Measurements from ENCODE around the gene SMIM34.
"Not testable (repeated sequence)": the region's sequence is repeated elsewhere in the genome, so short reads cannot be mapped to it uniquely, and the experiment has no call there.

Gene SMIM34, protein sequence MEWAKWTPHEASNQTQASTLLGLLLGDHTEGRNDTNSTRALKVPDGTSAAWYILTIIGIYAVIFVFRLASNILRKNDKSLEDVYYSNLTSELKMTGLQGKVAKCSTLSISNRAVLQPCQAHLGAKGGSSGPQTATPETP

DNA sequence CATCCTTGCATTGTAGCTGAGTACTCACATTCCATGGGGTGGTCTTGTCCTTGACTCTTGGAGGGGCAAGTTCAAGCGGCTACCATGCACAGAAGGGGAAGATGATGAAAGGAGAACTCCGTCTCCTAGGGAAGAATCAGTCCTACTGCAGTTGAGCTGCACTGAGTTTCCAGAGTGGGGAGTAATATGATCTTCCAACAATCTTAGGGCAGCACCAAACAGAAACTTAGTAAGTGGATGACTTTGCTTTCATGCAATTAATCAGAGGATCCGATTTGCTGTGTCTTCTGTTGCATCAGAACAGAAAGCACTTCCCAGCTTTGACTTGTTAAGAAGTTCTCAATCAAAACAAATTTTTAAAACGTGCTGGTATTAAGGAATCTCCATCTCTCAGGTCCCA, at the start of gene SMIM34:
Gene SMIM34, minus strand, starts transcription at position 147 of the 400 bp plus-strand sequence. Its CDS starts 112 bp downstream, at position 35.
- not testable (repeated sequence) for DNase-seq (ENCODE audit: low spot score)

DNA sequence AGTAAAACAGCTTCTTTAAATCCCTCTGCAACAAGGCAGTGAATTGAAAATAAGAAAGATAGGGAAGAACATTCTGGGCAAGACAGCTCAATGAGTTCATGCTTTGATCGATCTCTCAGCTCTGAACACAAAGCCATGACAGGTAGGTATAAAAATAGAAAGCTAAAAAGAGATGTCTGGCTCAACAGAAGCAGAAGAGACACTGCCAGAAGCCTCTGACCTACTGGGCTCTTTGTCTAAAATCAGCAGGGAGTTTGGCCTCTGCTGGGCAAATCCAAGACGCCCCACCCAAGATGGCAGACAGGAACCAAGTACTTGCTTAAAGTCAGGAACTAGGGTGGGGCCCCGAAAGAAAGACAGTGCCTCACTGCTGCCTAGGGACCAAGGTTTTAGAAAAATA, 43.6 kb upstream of the SMIM34 start:
- DNase-seq (ENCODE audit: low spot score) = not testable (repeated sequence)

DNA sequence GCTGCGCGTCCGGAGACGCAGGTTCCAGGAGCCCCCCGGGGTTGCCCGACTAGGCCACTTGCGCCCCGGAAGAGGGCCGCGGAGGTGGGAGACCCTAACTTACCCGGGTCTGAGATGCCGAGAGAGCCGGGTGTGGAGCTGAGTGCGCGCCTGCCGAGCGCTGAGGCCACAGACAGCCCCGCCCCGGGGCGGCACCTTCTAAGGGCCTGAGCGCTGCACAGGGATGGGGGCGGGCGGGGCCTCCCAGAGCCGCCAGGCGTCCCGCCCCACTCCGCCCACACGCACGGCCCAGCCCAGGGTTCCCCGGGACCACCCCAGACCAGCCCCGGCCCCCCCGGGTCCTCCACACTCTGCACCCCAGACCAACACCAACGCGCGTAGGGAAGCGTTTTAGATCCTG, 35.7 kb upstream of the SMIM34 start:
- not testable (repeated sequence) for DNase-seq (ENCODE audit: low spot score)

DNA sequence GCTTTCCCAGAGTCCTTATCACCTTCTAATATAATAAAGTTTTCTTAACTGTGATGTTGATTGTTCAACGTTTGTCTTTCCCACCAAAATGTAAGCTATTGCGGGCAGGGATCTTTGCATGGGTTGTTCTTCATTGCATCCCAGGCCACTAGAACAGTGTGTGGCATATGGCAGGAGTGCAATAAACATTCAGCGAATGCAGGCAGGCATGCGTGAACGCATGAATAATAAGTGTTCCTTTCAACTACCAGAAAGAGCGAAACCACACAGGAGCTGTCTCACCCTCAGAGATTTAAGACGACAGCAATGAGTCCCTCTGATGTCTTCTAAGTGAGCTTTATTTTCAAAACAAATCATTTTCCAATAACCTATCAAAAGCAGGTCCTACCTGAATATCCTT, 34.5 kb upstream of the SMIM34 start:
- not testable (repeated sequence) for DNase-seq (ENCODE audit: low spot score)

DNA sequence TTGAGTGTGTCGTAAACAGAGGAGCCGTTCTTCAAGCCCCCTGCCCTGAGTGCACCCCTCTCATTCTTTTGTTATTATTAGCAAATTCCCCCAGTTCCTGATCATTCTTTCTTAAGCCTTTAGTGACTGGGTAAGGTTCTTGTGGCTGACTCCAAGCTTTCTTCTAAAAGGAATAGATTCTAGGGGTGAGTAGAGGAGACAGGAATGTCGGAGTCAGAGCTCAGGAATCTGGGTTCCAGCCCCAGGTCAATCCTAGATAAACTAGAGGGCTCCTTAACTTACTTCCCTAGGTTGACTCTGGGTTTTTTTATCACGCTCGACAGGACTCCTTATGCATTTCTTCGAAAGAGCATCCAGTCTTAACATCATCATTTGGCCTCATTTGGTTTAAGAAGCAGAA, 32.4 kb upstream of the SMIM34 start:
- not testable (repeated sequence) for DNase-seq (ENCODE audit: low spot score)

DNA sequence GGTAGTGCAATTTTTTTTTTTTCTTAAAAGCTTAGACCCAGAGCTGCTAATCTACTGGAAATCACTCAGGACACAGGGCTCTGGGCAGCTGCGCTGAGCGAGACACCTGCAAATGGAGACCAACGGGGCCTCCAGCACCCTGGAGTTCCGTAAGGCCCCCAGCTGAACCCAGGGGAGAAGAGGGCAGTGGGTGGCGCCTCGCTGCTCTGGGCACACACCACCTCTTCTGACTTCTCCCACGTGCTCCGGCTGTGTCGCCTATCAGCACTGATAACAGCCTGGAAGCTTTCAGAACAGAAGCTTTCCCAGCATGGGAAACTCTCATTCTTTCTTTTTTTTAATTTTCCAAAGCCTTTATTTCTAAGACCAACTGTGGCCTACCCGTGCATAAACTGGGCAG, 31.9 kb upstream of the SMIM34 start:
- not testable (repeated sequence) for DNase-seq (ENCODE audit: low spot score)

DNA sequence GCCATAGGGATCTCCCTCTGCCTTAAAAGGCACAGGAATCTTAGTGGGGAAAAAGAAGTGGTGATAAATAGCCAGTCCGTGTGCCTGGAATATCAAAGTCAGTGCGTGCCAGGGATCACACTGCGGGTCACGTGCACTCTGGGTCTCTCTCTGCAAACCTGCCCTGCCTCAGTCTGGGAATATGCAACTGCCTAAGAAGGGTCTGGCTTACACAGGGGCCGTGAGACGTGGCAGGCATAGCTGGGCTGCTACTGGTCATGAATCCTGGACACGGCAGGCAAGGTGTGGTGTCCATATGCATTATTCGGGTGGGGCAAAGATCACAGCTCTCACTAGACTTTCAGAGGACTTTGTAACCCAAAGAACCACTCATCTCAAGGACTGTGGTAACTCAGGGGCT, 23.3 kb upstream of the SMIM34 start:
- not testable (repeated sequence) for DNase-seq (ENCODE audit: low spot score)

DNA sequence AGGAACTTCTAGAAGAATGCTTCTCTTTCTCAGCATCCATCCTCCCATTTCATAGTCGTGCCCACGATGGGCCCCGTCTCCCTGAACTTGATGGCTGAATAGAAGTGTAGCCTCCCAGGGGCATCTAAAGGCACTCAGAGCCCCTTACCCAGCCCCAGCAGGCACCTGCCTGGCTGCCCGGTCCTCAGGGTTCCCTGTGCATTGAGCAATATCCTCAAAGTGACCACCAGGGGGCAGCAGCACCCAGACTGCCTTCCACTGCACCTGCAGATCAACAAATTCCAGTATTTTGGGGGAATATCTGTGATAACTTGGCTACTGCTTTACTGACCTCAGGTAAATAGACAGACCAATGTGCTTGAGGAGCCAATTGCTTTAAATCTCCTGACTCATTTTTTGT, 19.7 kb upstream of the SMIM34 start:
- DNase-seq (ENCODE audit: low spot score) = not testable (repeated sequence)

DNA sequence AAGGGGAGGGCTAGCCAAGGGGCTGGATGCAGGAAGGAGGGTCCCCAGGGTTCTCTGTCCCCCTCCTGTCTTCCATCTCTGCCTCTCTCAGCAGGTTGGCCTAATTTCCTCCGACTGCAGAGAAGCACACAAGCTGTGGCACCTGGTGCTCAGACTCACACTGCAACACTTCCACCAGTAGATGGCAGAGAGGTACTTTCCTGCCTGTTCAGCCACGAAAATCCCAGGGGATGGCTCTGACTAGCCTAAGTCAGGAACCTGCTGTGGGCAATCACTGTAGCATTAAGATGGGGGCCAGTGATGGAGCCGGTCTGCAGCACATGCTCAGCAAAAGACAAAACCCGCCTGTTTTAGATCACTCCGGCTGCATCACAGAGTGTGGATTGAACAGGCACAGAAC, 6.0 kb upstream of the SMIM34 start:
- DNase-seq (ENCODE audit: low spot score) = not testable (repeated sequence)

DNA sequence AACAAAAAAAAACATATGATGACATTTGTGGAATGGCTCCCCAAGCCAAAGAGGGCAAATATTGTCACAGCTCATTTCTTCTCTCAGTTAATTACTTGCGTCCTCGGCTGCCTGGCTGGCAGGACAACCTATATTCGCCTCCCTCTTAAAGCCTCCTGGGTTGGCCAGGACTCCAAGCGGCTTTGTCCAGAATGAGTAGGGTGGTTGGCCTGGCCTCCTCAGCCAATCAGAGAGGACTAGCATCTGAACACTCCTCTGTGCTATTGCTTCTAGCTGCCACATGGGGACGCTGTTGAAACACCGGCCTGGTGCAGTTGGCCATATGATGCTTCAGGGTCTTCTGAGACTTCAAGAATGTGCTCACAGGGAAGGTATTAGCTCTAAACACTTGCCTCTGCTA, 4.7 kb upstream of the SMIM34 start:
- DNase-seq (ENCODE audit: low spot score) = not testable (repeated sequence)

DNA sequence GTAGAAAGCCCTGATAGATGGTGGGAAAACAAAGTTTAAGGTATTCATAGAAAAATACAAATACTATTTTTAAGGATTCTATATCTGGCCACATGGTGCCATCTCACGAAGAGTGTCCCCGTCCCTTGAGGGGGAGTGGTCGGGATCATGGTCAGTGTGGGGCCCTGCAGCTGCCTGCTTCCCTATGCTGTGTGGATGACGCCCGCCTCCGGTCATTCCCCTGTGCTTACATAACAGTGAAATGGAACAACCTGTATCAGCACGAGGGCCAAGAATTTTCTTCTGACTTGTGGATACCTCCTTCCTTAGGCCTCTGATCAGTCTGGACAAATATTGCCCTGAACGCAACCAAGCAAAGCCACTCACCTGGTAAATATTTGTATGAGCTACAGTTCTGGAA, 3.6 kb upstream of the SMIM34 start:
- DNase-seq (ENCODE audit: low spot score) = not testable (repeated sequence)

DNA sequence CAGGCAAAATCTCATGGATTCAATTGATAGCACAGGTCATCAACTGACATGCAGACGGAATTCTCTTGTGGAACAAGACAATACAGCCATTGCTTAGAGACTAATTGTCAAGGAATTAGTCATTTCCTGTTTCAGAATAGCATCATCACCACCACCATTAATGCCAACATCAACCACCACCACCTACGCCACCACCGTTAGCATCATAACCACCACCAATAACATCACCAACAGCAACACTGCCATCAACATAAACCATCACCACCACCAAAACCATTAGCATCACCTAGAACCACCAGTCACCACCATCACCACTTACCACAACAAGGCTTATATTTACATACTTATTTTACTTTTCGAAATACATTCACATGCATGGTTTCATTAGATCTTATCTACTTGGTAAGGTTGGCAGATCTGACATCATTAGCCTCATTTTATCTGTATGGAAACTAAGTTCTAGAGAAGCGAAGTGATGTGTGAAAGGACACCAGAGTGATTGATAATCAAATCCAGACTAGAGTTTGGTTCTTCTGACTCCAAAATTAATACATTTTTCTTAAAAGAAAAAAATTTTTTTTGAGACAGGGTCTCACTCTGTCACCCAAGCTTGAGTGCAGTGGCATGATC, 6.2 kb downstream of the SMIM34 start:
- DNase-seq (ENCODE audit: low spot score) = not testable (repeated sequence)

DNA sequence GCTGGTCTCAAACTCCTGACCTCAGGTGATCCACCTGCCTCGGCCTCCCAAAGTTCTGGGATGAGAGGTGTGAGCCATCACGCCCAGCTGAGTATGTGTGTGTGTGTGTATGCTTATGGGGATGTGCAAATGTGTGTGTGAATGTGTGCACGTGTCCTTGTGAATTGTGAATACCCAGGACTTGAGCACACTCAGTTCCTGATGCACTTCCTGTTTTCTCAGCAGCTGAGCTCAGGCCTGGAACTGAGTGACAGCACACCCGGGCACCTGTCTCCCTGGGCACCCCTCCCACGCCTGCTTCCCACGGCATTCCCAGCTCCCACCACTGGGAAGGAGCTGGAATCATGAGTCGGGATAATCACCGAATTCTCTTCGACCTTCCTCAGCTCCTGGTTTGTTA, 16.5 kb downstream of the SMIM34 start:
- DNase-seq (ENCODE audit: low spot score) = not testable (repeated sequence)

DNA sequence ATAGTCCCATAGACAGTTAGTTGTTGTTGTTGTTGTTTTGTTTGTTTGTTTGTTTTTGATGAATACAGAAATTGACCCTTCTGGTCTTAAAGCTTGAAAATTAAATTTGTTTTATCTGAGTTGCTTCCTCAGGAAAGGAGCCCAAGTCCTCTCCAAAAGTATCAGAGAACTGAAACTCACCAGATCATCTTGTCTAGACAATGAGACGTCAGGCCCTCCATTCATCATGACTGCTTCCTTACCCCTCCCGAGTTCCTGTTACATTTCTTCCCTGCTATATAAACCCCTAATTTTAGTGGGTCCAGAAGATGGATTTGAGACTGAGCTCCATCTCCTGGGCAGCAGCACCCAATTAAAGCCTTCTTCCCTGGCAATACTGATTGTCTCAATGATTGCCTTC, 17.1 kb downstream of the SMIM34 start:
- DNase-seq (ENCODE audit: low spot score) = not testable (repeated sequence)

DNA sequence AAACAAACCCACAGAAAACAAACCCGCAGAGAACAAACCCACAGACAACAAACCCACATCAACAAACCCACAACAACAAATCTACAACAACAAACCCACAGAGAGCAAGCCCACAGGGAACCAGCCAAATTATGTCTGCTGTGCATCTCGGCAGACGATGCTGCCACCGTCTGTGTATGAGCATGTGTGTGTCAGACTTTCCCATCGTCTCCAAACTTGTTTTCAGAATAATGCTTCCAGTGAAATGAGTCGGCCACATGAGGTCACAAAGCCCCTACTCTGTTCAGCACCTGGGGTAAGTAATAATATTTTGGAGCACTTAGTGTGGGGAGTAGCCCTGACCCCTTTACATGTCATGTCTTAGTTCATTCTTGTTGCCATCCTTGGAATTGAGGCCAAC, 17.6 kb downstream of the SMIM34 start:
- DNase-seq (ENCODE audit: low spot score) = not testable (repeated sequence)

DNA sequence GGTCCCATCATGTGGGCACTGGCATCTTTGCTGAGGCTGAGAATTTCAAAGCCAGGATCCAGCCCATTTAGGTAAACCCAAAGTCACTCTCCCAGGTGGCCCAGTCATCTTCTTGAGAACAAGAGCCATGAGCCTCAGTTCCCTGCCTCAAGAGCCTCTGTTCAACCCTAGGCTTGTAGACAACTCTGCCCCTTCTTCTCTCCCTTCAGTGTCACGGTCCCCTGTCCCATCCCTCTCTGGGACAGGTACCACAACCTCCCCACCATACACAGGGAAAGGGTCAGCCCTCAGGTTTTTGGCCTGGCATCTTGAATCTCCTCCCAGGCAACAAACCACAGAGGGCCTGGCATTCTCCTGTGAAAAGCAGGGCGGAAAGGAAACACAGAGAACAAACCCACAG, 18.1 kb downstream of the SMIM34 start:
- DNase-seq (ENCODE audit: low spot score) = not testable (repeated sequence)

DNA sequence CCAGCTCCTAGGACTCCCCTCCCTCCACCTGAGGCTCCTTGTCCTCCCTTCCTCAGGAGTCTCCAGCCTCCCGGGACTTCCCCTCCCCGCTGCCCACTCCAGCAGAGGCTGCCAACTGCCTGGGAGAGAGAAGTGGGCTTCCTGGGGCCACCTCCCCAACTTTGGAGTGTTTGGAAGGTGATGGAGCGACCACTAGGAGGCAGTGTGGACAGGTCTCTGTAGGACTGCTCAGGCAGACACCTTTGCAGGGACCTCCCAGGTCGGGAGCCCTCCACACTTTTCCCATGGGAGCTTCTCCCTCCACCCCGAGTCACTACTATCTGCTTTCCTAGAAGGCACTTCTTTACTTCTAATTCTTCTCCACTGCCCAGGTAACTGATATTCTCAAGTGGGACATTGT, 19.0 kb downstream of the SMIM34 start:
- not testable (repeated sequence) for DNase-seq (ENCODE audit: low spot score)

DNA sequence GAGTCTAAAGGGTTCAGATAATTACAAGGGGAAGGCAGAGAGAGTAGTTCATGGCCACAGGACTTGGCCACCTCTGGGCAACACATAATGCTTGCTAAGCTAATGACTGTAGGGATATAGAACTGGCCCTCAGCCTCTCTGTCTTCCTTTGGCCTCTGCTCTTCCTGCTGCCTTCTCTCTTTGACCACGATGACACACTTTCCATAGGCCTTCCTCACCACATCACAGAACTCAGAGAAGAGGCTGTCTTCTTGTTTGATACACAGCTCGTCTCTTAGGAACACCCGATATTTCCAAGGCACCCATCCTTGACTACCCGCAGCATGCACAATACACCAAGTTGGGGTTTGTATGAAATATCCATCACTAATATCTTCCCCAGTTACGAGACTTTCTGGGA, 23.2 kb downstream of the SMIM34 start:
- DNase-seq (ENCODE audit: low spot score) = not testable (repeated sequence)

DNA sequence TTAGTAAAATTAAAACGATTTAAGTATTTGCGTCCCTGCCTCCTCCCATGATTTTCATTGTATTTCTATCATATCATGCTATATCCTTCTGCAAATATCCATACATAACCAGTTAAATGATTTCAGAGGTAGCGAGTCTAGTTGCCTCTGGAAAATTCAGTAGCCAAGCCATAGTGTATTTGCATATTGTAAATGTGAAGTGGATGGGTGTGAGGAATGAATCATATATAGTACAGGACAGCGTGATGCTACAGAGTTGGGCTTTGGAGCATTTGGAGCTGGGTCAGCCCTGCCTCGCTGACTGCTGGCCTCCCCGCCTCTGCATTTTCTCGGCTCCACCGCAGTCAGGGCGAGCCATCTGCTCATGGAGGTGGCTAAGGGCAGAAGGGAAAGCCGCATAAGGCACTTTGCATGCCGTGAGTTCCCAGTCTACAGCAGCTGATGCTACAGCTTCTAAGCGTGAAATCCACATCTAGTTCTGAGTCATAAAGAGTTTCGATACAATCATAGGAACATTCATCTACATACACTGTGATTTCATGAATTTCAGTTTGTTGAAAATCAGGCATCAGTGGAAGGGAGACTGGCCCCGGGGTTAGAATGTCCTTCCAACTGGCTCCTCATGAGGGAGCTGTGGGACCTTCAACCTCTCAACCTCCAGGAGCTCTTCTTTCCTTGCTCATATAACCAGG, 39.9 kb downstream of the SMIM34 start:
- DNase-seq (ENCODE audit: low spot score) = not testable (repeated sequence)

DNA sequence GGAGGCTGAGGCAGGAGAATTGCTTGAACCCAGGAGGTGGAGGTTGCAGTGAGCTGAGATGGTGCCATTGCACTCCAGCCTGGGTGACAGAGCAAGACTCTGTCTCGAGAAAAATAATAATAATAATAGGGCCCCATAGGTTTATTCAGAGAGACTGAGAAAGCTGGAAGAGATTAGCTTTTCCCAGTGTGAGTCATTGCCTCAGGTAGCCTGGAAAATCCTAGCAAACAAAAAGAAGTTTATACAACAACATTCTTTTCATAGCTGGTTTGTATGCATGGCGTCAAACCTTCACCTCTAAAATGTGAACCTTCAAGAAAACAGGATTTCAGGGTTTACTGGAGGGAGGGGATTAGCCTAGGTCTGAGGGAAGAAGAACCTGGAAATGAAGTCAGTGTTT, 40.6 kb downstream of the SMIM34 start:
- not testable (repeated sequence) for DNase-seq (ENCODE audit: low spot score)

DNA sequence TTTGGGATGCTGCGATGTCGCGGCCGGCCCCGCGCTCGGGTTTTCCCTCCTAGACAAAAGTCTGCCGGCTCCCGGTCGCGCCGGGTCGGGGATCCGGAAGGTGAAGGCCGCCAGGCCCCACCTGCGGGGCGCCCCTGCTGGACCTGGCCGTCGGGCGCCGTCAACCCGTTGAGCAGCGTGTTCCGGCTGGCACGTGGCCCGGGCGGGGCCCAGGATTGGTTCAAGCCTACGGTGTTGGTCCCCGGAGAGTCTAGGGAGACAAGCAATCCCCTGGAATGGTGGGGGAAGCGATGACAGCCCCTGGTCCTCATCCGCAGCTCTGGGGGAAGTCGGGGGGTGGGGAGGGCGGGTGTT, 48.2 kb downstream of the SMIM34 start:
- not testable (repeated sequence) for DNase-seq (ENCODE audit: low spot score)

DNA sequence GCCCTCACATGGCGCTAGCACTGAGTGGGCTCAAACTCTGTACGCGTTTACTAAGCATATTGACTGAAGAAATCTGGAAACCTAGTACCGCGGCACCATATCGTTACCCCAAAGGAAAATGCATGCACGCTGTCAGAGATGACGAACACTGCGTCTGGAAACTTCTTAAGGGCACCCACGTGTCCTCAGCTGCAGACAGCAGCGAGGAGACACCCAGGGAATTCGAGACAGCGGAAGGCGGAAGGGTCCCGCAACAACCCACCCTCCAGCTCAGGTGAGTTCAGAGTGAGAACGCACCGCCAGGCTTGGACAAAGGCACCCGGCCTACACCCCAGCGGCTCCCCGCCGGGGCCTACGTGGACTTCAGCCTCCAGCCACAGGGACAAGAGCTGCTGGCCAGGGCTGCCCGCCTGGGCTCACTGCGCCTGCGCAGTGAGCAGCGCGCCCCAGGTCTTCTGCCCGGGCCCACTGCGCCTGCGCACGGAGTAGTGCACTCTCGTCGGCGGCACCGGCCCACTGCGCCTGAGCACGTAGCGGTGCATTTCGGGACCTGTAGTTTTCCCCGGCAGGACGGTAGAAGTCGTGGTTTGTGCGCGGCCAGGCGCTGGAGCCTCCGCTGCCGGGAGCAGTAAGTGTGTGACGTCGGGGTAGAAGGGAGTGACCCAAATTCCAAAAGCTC, 48.7 kb downstream of the SMIM34 start, which contains the start of gene SMIM11:
Gene SMIM11, plus strand, starts transcription at position 568 of the 679 bp plus-strand sequence. CDS start 3,998 bp downstream, outside the sequence.
- DNase-seq (ENCODE audit: low spot score) = not testable (repeated sequence)

DNA sequence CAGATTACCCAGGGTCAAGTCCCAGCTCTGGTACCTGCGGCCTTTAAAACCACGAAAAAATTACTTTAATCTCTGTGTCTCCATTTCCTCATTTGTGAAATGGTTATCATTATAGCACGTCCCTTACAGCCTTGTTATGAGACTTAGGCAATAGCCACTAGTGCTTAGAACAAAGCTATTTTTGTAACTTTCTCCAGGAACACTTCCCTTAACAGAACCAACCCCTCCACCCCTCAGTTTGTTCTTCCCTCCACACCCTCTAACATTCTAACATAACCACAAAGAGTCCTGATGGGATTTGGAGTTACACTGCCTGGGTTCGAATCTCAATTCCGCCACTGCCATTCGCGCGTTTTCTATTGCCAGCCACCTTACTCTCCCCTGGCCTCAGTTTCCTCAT, 49.3 kb downstream of the SMIM34 start:
- DNase-seq (ENCODE audit: low spot score) = not testable (repeated sequence)

All from CD4-positive, alpha-beta T cell treated with Interleukin-6 at 100 ng/mL for 8 hours (primary cell).